T-cell (primary cell): ENCODE data around the gene ATP8B2. TPM values are rescaled to one million over a fixed set of nuclear protein-coding genes. Genes with fewer than 3 reads are reported as not detected.

Source experiments
- ATAC-seq, 4 experiments: fragments of 200-7000 bp in 3 of 4; fragments of 150-1000 bp in 1 of 4; cut with Tn5 transposase; replicated peaks in 1 of 4; 1 replicate in 3 of 4; 2 replicates in 1 of 4; pipeline ENCODE4 v1.10.0; 2021; ENCODE audit warnings: moderate library complexity in 3 of 4, mild to moderate bottlenecking in 2 of 4, moderate number of reproducible peaks in 1 of 4
- CTCF ChIA-PET, 2 donors: fragments of 300-600 bp; sonication (Branson Sonifier 250); formaldehyde crosslinking; loops; one replicate each; lab custom pipeline; 2022; ENCODE audit warnings: antibody characterized with exemption in 2 of 2; lab: Charles Lee
- POLR2A ChIA-PET, 2 donors: fragments of 300-600 bp; sonication (Branson Sonifier 250); formaldehyde crosslinking; loops; one replicate each; lab custom pipeline; 2022; ENCODE audit warnings: antibody characterized with exemption in 2 of 2; lab: Charles Lee
- DNase-seq, 35 experiments: peaks; one replicate each; pipeline versions ENCODE4 v3.0.0 to v3.0.0-alpha.2; 2013 to 2023
- H3K27ac ChIP-seq: one replicate; pipeline ENCODE4 v1.5.1; 2013; ENCODE audit warnings: low read length
- H3K27me3 ChIP-seq, 2 experiments: replicated peaks in 1 of 2; 1 replicate in 1 of 2; 2 replicates in 1 of 2; pipeline versions ENCODE4 v1.6.1 to v1.7.0; 2013; ENCODE audit warnings: low read length in 1 of 2, mixed read lengths in 1 of 2; ENCODE audit not compliant: control insufficient read depth in 2 of 2, insufficient read depth in 2 of 2; ENCODE audit errors: extremely low read depth in 1 of 2
- H3K36me3 ChIP-seq, 2 donors: 1 replicate in 1 of 2; 2 replicates in 1 of 2; pipeline versions ENCODE4 v1.6.1 to v1.7.0; 2013; ENCODE audit warnings: low read length in 1 of 2; ENCODE audit not compliant: control insufficient read depth in 2 of 2, insufficient read depth in 1 of 2; ENCODE audit errors: extremely low read depth in 1 of 2
- H3K4me1 ChIP-seq, 2 experiments: 1 replicate in 1 of 2; 2 replicates in 1 of 2; pipeline versions ENCODE4 v1.6.1 to v1.7.0; 2013; ENCODE audit warnings: low read length in 2 of 2, mixed read lengths in 1 of 2; ENCODE audit not compliant: insufficient read depth in 2 of 2, control insufficient read depth in 1 of 2; ENCODE audit errors: extremely low read depth in 1 of 2
- H3K4me3 ChIP-seq, 2 donors: 1 replicate in 1 of 2; 2 replicates in 1 of 2; pipeline versions ENCODE4 v1.5.1 to v1.7.0; 2013; ENCODE audit warnings: mild to moderate bottlenecking in 2 of 2, low read length in 1 of 2, moderate library complexity in 1 of 2; ENCODE audit not compliant: control insufficient read depth in 1 of 2; ENCODE audit errors: extremely low read depth in 1 of 2
- H3K9me3 ChIP-seq: 2 replicates; pipeline ENCODE4 v1.7.0; 2013
- H3K27ac Mint-ChIP-seq, 2 donors: one replicate each; pipeline ENCODE4 v1.8.0; 2020 to 2021; ENCODE audit warnings: mild to moderate bottlenecking in 2 of 2, mixed read lengths in 2 of 2
- H3K27me3 Mint-ChIP-seq, 2 donors: one replicate each; pipeline ENCODE4 v1.8.0; 2021 to 2022; ENCODE audit warnings: mixed read lengths in 2 of 2
- H3K36me3 Mint-ChIP-seq: one replicate; pipeline ENCODE4 v1.8.0; 2021; ENCODE audit warnings: mixed read lengths
- H3K4me1 Mint-ChIP-seq, 3 donors: one replicate each; pipeline ENCODE4 v1.8.0; 2020 to 2022; ENCODE audit warnings: mixed read lengths in 3 of 3, mild to moderate bottlenecking in 1 of 3
- H3K4me3 Mint-ChIP-seq, 3 donors: one replicate each; pipeline ENCODE4 v1.8.0; 2020 to 2022; ENCODE audit warnings: mild to moderate bottlenecking in 3 of 3, mixed read lengths in 3 of 3, moderate library complexity in 3 of 3
- H3K9me3 Mint-ChIP-seq, 3 donors: one replicate each; pipeline ENCODE4 v1.8.0; 2020 to 2022; ENCODE audit warnings: mixed read lengths in 3 of 3
- WGBS: methylation state at CpG from one replicate; pipeline ENCODE4 v1.1.5; 2013; ENCODE audit warnings: missing lambda C conversion rate; ENCODE audit not compliant: insufficient coverage; 5-methylcytosine and 5-hydroxymethylcytosine counted together
- total RNA-seq, 35 experiments: library from RNA in 6 of 35; stranded (reverse) in 6 of 35; fragments of 120-200 nt in 1 of 35; gene quantifications; one replicate each; pipeline versions ENCODE4 v1.2.1 to v1.2.4 and lab custom pipeline; 2013 to 2026

The ATP8B2 gene
- total RNA-seq, 5 donors from 2014 or later (not counting 1 experiment from before 2014, with no cell fraction given) = 142 to 172 (median 149) TPM

GRCh38 chr1:154348429-154349076 is 23.2 kb downstream of the ATP8B2 start:
- WGBS = 92% methylated on average over 26 of the region's 27 CpGs
- peaks cover 50% of the 10 kb centered on the region for H3K36me3 Mint-ChIP-seq
- CTCF ChIA-PET = no interaction called here

GRCh38 chr1:154349121-154349520 is 23.8 kb downstream of the ATP8B2 start:
- Mint-ChIP-seq H3K9me3 (no peaks in the 10 kb centered on the region), H3K4me3 (no peak overlapping the region), H3K27ac (peak overlapping the region; percentile 60 to 89), H3K27me3 (no peaks in the 10 kb centered on the region), H3K36me3 (peaks cover 45% of the 10 kb centered on the region), H3K4me1 (peaks cover 61 to 82% (median 71%) of the 10 kb centered on the region in 3 donors)
- Histone ChIP-seq H3K27me3 (peaks cover 0 to 6% of the 10 kb centered on the region in 2 experiments), H3K9me3 (no peaks in the 10 kb centered on the region), H3K36me3 (peaks cover 18 to 61% of the 10 kb centered on the region in 2 donors), H3K4me1 (peaks cover 17 to 83% of the 10 kb centered on the region in 2 experiments), H3K4me3 (no peak overlapping the region), H3K27ac (no peak overlapping the region)
- ChIA-PET CTCF (interaction anchor here in 1 of 2 donors (1.0 kb wide), 1 partner anchor 23 kb away, joined by 3 read pairs; no protein-coding TSS in a partner anchor), POLR2A (interaction anchor here in 1 of 2 donors (1.2 kb wide), 1 partner anchor 21 kb away, joined by 5 read pairs; no protein-coding TSS in a partner anchor)
- ATAC-seq (no peak), DNase-seq (no peak)
- 84% methylated on average over 6 of the region's 7 CpGs for WGBS

More at GRCh38 chr1:154348429-154349076, 23.2 kb downstream of the ATP8B2 start:
- peaks cover 19 to 84% of the 10 kb centered on the region in 2 experiments for H3K4me1 ChIP-seq
- peaks cover 18 to 66% of the 10 kb centered on the region in 2 donors for H3K36me3 ChIP-seq
- Mint-ChIP-seq H3K9me3 (no peaks in the 10 kb centered on the region), H3K27ac (peak overlapping the region; percentile 58 to 76), H3K4me1 (peaks cover 61 to 82% (median 71%) of the 10 kb centered on the region in 3 donors), H3K4me3 (peak overlapping the region in 1 of 3 donors; percentile 5), H3K27me3 (no peaks in the 10 kb centered on the region)
- DNase-seq (no peak), ATAC-seq (no peak)
- peaks cover 0 to 6% of the 10 kb centered on the region in 2 experiments for H3K27me3 ChIP-seq
- H3K9me3 ChIP-seq = no peaks in the 10 kb centered on the region
- POLR2A ChIA-PET = no interaction called here
- no peak overlapping the region for H3K4me3 ChIP-seq
- H3K27ac ChIP-seq = no peak overlapping the region

GRCh38 chr1:154350383-154350782 is 25.1 kb downstream of the ATP8B2 start:
- Histone ChIP-seq H3K36me3 (peaks cover 18 to 48% of the 10 kb centered on the region in 2 donors), H3K4me3 (no peak overlapping the region), H3K27me3 (peaks cover 0 to 6% of the 10 kb centered on the region in 2 experiments), H3K9me3 (no peaks in the 10 kb centered on the region), H3K27ac (no peak overlapping the region), H3K4me1 (peaks cover 12 to 76% of the 10 kb centered on the region in 2 experiments)
- no peak overlapping the region for H3K4me3 Mint-ChIP-seq
- CTCF ChIA-PET = interaction anchor here in 1 of 2 donors (0.9 to 1.0 kb wide), 2 partner anchors 24 to 48 kb away, joined by 3 read pairs; no protein-coding TSS in a partner anchor
- ATAC-seq (no peak), DNase-seq (no peak)
- no CpG with 5 or more reads among the region's 4 CpGs for WGBS
- H3K36me3 Mint-ChIP-seq = peaks cover 34% of the 10 kb centered on the region
- peak overlapping the region; percentile 23 to 89 for H3K27ac Mint-ChIP-seq
- POLR2A ChIA-PET = interaction anchor here (0.7 to 1.2 kb wide), 4 partner anchors 16 to 54 kb away, joined by 3 to 5 read pairs (median 4); no protein-coding TSS in a partner anchor
- H3K9me3 Mint-ChIP-seq = no peaks in the 10 kb centered on the region
- peaks cover 51 to 75% (median 62%) of the 10 kb centered on the region in 3 donors for H3K4me1 Mint-ChIP-seq
- no peaks in the 10 kb centered on the region for H3K27me3 Mint-ChIP-seq

GRCh38 chr1:154351363-154352068 is 26.2 kb downstream of the ATP8B2 start:
- H3K4me1 ChIP-seq = peaks cover 10 to 65% of the 10 kb centered on the region in 2 experiments
- peaks cover 11 to 37% of the 10 kb centered on the region in 2 donors for H3K36me3 ChIP-seq
- ATAC-seq (no peak), DNase-seq (no peak)
- Mint-ChIP-seq H3K27me3 (no peaks in the 10 kb centered on the region), H3K27ac (peak overlapping the region; percentile 64 to 71), H3K36me3 (peaks cover 22% of the 10 kb centered on the region), H3K4me1 (peaks cover 45 to 66% (median 50%) of the 10 kb centered on the region in 3 donors), H3K9me3 (no peaks in the 10 kb centered on the region), H3K4me3 (peak overlapping the region in 2 of 3 donors; percentile 31 to 99)
- ChIA-PET CTCF (interaction anchor here (0.6 to 1.2 kb wide), 5 partner anchors 10 to 189 kb away, joined by 3 to 6 read pairs (median 3); no protein-coding TSS in a partner anchor), POLR2A (interaction anchor here in 1 of 2 donors (0.6 kb wide), 1 partner anchor 178 kb away, joined by 9 read pairs; no protein-coding TSS in a partner anchor)
- peaks cover 0 to 6% of the 10 kb centered on the region in 2 experiments for H3K27me3 ChIP-seq
- no peak overlapping the region for H3K4me3 ChIP-seq
- H3K27ac ChIP-seq = peak overlapping the region; percentile 51
- 100% methylated on average over 8 of the region's 14 CpGs for WGBS
- H3K9me3 ChIP-seq = no peaks in the 10 kb centered on the region

GRCh38 chr1:154352245-154352580 is 26.9 kb downstream of the ATP8B2 start:
- ATAC-seq = no peak
- Histone ChIP-seq H3K4me1 (peaks cover 10 to 60% of the 10 kb centered on the region in 2 experiments), H3K27ac (peak overlapping the region; percentile 51), H3K36me3 (peaks cover 11 to 30% of the 10 kb centered on the region in 2 donors), H3K9me3 (no peaks in the 10 kb centered on the region), H3K27me3 (peaks cover 0 to 6% of the 10 kb centered on the region in 2 experiments), H3K4me3 (peak overlapping the region; percentile 60 to 78)
- peaks cover 18% of the 10 kb centered on the region for H3K36me3 Mint-ChIP-seq
- H3K9me3 Mint-ChIP-seq = no peaks in the 10 kb centered on the region
- peaks cover 41 to 64% (median 48%) of the 10 kb centered on the region in 3 donors for H3K4me1 Mint-ChIP-seq
- DNase-seq = no peak
- WGBS = 17% methylated on average over 6 of the region's 9 CpGs
- H3K27me3 Mint-ChIP-seq = no peaks in the 10 kb centered on the region
- H3K4me3 Mint-ChIP-seq = peak overlapping the region; percentile 88 to 99 (median 91)
- H3K27ac Mint-ChIP-seq = peak overlapping the region; percentile 92 to 96
- ChIA-PET CTCF (interaction anchor here (0.6 to 1.5 kb wide), 3 partner anchors 23 to 188 kb away, joined by 3 read pairs; no protein-coding TSS in a partner anchor), POLR2A (no interaction called here)
